ENCODE data around the gene FAM149B1.
"Not testable (repeated sequence)": the region's sequence is repeated elsewhere in the genome, so short reads cannot be mapped to it uniquely, and the experiment has no call there.

FAM149B1 gene

GRCh38 chr10:73167783-73168464 lies at the start of gene FAM149B1, which contains the start of gene ECD:
Gene FAM149B1, plus strand, starts transcription at chr10:73168119. Its CDS starts 221 bp downstream, at chr10:73168340.
Gene ECD, minus strand, starts transcription at chr10:73168008. Its CDS starts 4,071 bp downstream, at chr10:73163937.
- DNase-seq = peak; percentile 96

DNA sequence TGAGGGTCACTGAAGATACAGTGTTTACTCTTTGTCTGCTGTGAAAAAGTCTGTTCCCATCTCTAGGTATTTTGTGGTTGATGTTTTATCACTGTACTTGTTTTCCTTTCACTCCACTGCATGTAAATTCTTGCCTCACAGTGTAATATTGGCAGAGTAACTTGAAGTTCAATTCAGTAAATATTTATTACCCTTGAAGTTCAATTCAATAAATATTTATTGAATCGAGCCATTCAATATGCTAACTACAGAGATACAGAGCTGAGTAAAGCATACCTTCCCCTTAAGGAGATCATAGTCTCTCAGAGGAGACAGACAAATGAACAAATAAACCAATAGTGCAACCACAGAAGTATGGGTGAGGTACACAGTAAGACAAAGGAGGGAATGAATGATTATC lies 48.5 kb upstream of the FAM149B1 start:
- no peak for DNase-seq

GRCh38 chr10:73119952-73120351 lies 48.0 kb upstream of the FAM149B1 start:
- no peak for DNase-seq

- DNase-seq = no peak
These were observed 41.6 kb upstream of the FAM149B1 start for GRCh38 chr10:73126343-73126742.

DNA sequence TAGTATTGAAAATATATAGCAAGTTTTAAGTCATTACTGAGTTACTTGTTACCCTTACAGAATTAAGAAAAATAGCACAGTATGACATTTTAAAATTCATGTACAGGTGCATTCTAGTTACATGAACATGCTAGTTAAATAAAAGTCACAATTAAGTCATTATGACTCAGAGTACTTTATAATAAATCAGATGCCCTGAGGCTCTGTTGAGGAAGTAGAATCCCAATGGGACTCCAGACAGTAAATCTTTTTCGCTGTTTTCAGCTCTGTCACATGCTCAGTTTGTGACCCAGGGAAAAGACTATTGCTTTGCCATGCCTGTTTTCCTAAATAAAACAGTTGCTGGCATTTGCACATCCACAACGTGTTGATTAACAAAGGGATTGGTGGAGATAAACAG lies 36.6 kb upstream of the FAM149B1 start:
- no peak for DNase-seq

- no peak for DNase-seq
These were observed 35.8 kb upstream of the FAM149B1 start for GRCh38 chr10:73131913-73132686.

- DNase-seq = no peak
These were observed 33.2 kb upstream of the FAM149B1 start for GRCh38 chr10:73134727-73135126.

- no peak for DNase-seq
These were observed 31.3 kb upstream of the FAM149B1 start for GRCh38 chr10:73136627-73137026.

DNA sequence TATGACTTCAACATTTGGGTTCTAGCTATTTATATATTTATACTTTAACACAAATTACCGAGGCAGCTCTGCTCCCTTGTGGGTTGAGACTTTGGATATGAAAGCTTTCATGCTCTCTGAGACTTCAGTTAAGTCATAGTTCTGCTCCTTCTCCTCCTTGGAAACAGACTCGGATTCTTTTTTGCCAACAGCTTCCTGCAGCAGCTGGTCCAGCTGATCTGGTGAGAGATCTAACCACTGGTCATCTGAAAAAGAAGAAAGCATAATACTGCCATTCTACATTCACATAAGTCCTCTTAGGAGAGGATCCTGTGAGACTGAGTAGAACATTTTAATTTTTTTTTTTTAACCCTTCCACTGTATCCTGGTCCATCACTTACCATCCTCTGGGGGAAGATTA lies 28.7 kb upstream of the FAM149B1 start:
- no peak for DNase-seq

DNA sequence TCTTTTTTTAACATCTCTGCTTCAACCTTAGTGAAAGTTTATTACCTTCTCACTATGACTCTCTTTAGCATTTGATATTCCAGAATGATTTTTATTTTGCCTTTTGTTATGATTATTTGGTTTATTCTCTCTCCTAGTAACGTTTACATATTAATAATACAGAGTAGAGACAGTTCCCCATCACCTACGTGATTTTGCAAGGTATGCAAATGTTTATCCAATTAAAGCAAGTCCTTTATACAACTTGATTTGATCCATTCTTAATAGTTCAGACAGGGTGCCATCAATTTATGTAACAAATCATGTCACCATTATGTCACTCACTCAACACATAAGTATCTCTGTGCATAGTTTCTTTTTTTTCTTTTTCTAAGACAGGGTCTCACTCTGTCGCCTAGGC lies 26.3 kb upstream of the FAM149B1 start:
- no peak for DNase-seq

GRCh38 chr10:73150633-73151413 lies 17.1 kb upstream of the FAM149B1 start:
- DNase-seq = not testable (repeated sequence)

- DNase-seq = no peak
These were observed 15.9 kb upstream of the FAM149B1 start for GRCh38 chr10:73152009-73152408.

DNA sequence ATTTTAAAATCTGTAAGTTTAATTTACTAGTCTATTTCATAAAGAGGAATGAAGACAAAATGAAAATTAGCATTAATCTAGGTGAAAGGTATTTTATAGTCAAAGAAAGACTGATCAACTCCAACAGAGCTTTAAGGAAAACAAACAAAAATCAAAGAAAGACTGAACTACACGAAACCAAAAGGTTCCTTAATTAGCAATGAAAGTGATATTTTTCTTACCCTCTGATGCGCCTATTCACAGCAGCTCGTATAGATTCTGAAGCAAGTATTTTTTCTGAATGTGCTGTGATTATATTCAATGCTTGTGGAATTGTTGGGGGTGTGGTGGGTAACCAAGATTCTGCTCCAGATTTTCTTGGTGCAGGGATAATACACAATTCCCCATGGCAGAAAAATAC lies 11.9 kb upstream of the FAM149B1 start:
- DNase-seq = no peak

DNA sequence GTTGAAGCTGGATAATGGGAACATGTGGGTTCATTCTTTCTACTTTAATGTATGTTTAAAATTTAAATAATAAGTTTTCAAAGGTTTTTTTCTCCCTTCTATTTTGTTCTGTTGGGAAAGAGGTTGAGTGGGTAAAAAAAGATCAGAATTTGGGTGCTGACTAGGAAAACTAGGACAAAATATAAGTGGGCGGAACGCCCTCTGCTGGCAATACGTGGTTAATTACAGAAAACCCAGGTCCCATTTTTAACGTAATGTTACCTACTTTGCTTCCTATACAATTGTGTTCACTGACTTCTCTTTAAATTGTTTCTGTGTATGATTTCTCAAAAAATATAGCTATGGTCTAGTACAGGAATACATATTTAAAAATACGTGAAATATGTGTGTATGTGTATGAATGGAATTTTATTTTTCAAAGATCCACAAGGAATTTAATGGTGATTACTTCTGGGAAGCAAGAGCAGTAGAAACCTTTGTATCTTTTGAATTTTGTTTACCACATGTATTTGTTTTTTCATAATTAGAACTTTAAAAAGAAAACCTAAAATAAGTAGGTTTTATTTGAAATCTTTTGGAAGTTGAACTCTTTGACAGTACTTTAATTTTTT lies 8.8 kb upstream of the FAM149B1 start:
- peak; percentile 66 for DNase-seq

- no peak for DNase-seq
These were observed 6.8 kb upstream of the FAM149B1 start for GRCh38 chr10:73161079-73161478.

- DNase-seq = no peak
These were observed 6.3 kb upstream of the FAM149B1 start for GRCh38 chr10:73161662-73162061.

DNA sequence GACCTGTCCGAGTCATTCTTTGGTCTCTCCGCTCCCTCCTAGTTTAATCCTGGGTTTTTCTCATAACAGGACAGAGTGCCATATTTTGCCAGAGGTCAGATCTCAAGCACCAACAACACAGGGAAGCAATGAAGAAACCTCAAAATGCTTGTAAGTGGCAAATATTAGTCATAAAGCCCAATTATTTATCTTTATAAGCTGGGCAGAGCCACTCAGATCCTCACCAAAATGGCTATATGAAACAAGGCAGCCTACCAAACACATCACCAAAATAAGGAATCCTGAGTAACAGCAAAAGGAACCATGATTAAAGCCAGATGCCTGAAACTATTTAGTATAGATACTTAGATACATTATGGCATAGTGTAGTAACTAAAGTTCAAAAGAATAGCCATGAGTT lies 4.8 kb upstream of the FAM149B1 start:
- no peak for DNase-seq

GRCh38 chr10:73166972-73167371 lies 947 bp upstream of the FAM149B1 start:
- no peak for DNase-seq

DNA sequence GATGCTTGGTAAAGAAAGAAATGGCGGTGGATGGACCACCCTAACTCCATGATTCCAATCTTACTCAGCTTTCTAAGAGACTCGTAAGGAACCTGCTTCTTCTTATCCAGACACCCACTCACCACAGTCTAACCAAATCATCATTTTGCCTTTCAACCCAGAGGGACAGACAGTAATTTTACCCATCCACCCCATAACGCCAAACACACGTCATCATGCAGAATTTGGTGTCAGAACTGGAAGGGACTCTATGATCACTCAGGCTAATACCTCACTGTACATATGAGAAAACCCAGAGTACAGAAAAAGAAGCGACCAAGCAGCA lies 499 bp upstream of the FAM149B1 start:
- DNase-seq = no peak

GRCh38 chr10:73168465-73168803 lies 515 bp downstream of the FAM149B1 start:
- no peak for DNase-seq

- DNase-seq = no peak
These were observed 1.4 kb downstream of the FAM149B1 start for GRCh38 chr10:73169320-73169719.

DNA sequence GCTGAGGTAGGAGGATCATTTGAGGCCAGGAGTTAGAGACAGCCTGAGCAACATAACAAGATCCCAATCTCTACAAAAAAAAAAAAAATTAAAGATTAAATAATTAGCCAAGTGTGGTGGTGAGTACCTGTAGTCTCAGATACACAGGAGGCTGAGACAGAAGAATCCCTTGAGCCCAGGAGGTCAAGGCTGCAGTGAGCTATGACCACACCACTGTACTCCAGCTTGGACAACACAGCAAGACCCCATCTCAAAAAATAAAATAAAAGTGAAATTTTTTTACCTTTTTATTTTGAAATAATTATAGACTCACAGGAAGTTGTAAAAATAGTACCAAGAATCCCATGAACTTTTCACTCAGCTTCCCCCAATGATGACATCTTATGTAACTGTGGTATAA lies 4.9 kb downstream of the FAM149B1 start:
- DNase-seq = no peak

DNA sequence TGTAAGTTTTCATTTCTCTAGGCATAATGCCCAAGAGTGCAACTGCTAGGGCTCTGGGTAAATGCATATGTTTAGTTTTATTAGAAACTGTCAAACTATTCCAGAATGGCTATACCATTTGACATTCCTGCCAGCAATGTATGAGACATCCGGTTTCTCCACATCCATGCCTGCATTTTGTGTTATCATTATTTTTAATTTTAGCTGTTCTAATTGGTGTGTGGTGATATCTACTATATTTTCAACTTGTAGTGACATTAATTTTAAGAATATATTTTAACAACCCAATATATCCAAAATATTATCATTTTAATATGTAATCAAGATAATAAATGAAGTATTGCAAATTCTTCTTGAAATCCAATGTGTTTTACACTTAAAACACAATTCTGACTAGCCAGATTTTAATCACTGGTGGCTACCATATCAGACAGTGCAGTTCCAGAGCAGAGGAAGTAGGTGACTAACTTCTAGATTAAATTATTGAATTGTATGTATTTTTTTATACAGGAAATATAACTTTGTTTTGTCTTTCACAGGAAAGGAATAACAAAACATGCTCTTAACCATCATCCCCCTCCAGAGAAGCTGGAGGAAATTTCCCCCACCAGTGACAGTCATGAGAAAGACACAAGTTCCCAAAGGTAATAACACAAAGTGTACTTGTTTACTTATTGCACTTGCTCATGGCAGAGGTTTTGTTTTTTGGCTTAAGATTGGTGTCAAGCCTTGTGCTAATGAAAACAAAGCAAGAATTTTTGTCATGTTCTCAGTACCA lies 6.4 kb downstream of the FAM149B1 start:
- no peak for DNase-seq

All from activated CD8-positive, alpha-beta memory T cell treated with anti-CD3 and anti-CD28 coated beads, Interleukin-2, amount 50 U/mL, for 48 hours (primary cell).